ENCODE data around the gene GFOD1. TPM values are rescaled to one million over a fixed set of nuclear protein-coding genes. Genes with fewer than 3 reads are reported as not detected.
A peak's percentile ranks its signal among the peaks of the same experiment; 100 is the strongest.
"Not testable (repeated sequence)": the region's sequence is repeated elsewhere in the genome, so short reads cannot be mapped to it uniquely, and the experiment has no call there.

The GFOD1 gene
- total RNA-seq, 4 donors from 2014 or later: 18.3 to 49.1 (median 29.0) TPM

DNA sequence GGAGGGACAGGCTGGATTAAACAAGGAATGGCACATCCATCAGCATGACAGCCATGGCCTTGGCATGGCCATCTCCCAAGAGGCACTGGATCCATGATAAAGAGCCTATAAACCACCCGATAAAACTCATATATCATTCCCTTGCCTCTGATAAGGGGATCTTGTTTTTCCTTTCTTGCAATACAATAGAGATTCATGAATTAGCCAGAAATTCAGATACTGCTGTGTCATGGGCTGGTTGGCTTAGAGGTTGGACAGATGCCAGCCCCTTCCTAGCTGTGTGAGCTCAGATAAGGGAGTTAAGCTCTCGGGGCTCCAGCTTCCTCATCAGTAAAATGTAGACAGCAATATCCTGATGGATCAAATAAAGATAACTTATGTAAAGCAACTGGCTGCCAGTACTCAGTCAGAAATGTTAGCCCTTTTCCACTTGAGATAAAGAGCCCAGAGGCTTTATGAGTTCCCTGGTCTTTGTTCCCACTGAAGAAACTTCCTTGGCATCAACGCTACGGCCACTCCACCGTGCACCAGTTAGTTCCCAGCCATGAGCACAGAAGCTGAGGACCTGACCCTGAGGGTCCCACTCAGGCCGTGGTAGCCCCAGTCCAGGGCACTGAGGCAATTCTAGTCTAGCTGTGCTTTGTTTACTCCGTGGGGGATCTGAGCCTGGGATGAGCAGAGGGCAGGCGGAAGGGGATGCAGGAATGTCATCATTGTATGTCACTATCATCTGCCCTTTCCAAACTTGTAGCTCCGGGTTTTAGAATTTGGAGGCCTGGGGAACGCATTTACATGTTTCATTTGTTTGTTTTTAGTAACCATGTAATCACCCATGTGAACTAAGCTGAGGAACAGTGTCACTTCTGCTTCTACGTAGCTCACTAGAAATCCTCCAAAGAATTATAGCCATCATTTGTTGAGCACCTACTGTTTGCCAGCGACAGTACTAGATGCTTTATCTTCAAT is 91.8 kb downstream of the GFOD1 start:
- 52 to 68% methylated on average over 9 to 11 of the region's 12 CpGs for WGBS, 2 donors (ENCODE audit: low coverage in 1 of 2)
- Histone ChIP-seq H3K27ac (peak overlapping the region in 3 of 4 donors; percentile 22 to 56 (median 30)), H3K9me3 (no peaks in the 10 kb centered on the region), H3K4me1 (peaks cover 0 to 40% (median 24%) of the 10 kb centered on the region in 3 donors), H3K27me3 (no peaks in the 10 kb centered on the region), H3K36me3 (no peaks in the 10 kb centered on the region), H3K4me3 (no peak overlapping the region)
- ATAC-seq: peak; percentile 56
- TF ChIP-seq POLR2AphosphoS5 (IDR thresholded peaks at IDR 0.05): peak; percentile 32
- no peak for TF ChIP-seq POLR2A (IDR thresholded peaks at IDR 0.05)
- no peak for TF ChIP-seq EP300 (IDR thresholded peaks at IDR 0.05)

- TF ChIP-seq POLR2AphosphoS5 (IDR thresholded peaks at IDR 0.05) (no peak), POLR2A (IDR thresholded peaks at IDR 0.05) (no peak), EP300 (IDR thresholded peaks at IDR 0.05) (no peak)
- TF ChIP-seq, protein P1, sequence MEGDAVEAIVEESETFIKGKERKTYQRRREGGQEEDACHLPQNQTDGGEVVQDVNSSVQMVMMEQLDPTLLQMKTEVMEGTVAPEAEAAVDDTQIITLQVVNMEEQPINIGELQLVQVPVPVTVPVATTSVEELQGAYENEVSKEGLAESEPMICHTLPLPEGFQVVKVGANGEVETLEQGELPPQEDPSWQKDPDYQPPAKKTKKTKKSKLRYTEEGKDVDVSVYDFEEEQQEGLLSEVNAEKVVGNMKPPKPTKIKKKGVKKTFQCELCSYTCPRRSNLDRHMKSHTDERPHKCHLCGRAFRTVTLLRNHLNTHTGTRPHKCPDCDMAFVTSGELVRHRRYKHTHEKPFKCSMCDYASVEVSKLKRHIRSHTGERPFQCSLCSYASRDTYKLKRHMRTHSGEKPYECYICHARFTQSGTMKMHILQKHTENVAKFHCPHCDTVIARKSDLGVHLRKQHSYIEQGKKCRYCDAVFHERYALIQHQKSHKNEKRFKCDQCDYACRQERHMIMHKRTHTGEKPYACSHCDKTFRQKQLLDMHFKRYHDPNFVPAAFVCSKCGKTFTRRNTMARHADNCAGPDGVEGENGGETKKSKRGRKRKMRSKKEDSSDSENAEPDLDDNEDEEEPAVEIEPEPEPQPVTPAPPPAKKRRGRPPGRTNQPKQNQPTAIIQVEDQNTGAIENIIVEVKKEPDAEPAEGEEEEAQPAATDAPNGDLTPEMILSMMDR (IDR thresholded peaks at IDR 0.05): no peak
- Histone ChIP-seq H3K9me3 (no peaks in the 10 kb centered on the region), H3K36me3 (no peaks in the 10 kb centered on the region), H3K27ac (no peak overlapping the region), H3K4me3 (no peak overlapping the region), H3K4me1 (peaks cover 0 to 27% (median 19%) of the 10 kb centered on the region in 3 donors), H3K27me3 (no peaks in the 10 kb centered on the region)
- 50% methylated on average over 2 of the region's 2 CpGs for WGBS, 2 donors (ENCODE audit: low coverage in 1 of 2)
- no peak for ATAC-seq
Measured at GRCh38 chr6:13392462-13392861, 94.9 kb downstream of the GFOD1 start.

DNA sequence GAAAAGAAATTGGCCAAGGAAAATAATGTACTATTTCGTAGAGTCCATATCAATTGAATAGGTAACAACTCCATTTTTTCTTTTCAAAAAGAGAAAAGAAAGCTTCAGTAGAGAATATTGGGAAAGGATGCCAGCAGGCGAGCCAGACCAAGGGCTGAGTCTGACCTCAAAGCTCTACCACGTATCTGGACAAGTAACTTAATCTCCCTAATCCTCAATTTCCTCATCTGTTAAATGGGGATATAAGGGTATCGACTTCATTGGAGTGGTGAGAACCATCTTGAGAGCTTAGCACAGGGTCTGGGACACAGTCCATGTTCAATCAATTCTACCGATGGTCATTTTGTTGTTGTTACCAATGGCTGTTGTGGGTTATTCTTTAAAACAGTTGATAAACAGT is 95.9 kb downstream of the GFOD1 start:
- TF ChIP-seq POLR2AphosphoS5 (IDR thresholded peaks at IDR 0.05): no peak
- no peak for TF ChIP-seq EP300 (IDR thresholded peaks at IDR 0.05)
- no peak for TF ChIP-seq POLR2A (IDR thresholded peaks at IDR 0.05)
- TF ChIP-seq, protein P1 (IDR thresholded peaks at IDR 0.05): no peak
- Histone ChIP-seq H3K4me3 (no peak overlapping the region), H3K27me3 (no peaks in the 10 kb centered on the region), H3K9me3 (no peaks in the 10 kb centered on the region), H3K4me1 (peaks cover 0 to 18% (median 11%) of the 10 kb centered on the region in 3 donors), H3K36me3 (no peaks in the 10 kb centered on the region), H3K27ac (no peak overlapping the region)
- ATAC-seq: no peak
- WGBS, 2 donors (ENCODE audit: low coverage in 1 of 2): 90 to 93% methylated on average over 3 to 5 of the region's 5 CpGs

DNA sequence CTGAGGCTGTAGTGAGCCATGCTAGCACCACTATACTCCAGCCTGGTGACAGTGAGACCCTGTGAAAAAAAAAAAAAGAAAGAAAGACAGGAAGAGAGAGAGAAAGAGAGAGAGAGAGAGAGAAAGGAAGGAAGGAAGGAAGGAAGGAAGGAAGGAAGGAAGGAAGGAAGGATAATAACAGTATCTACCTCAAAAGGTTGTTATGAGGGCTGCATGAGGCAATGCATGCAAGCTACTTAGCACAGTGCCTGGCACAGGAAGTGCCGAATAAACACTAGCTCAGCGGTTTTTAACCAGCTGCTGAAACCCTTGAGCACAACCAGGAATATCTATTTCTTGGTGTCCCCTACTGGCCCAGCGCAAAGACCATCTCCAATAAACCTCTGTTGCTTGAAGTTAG is 96.7 kb downstream of the GFOD1 start:
- no peaks in the 10 kb centered on the region for H3K9me3 ChIP-seq
- H3K27ac ChIP-seq: no peak overlapping the region
- H3K4me3 ChIP-seq: no peak overlapping the region
- no peaks in the 10 kb centered on the region for H3K27me3 ChIP-seq
- TF ChIP-seq POLR2AphosphoS5 (IDR thresholded peaks at IDR 0.05) (no peak), EP300 (IDR thresholded peaks at IDR 0.05) (no peak), POLR2A (IDR thresholded peaks at IDR 0.05) (no peak)
- TF ChIP-seq, protein P1 (IDR thresholded peaks at IDR 0.05): no peak
- peaks cover 0 to 10% (median 9%) of the 10 kb centered on the region in 3 donors for H3K4me1 ChIP-seq
- H3K36me3 ChIP-seq: no peaks in the 10 kb centered on the region
- WGBS, 2 donors (ENCODE audit: low coverage in 1 of 2): 58 to 100% methylated on average over 1 to 3 of the region's 3 CpGs
- no peak for ATAC-seq

DNA sequence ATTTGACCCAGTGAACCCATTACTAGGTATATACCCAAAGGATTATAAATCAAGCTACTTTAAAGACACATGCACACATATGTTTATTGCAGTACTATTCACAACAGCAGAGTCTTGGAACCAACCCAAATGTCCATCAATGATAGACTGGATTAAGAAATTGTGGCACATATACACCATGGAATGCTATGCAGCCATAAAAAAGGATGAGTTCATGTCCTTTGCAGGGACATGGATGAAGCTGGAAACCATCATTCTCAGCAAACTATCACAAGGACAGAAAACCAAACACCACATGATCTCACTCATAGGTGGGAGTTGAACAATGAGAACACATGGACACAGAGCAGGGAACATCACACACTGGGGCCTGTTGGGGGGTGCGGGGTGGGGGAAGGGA is 98.2 kb downstream of the GFOD1 start:
- not testable (repeated sequence) for H3K27ac ChIP-seq, H3K27me3 ChIP-seq, H3K4me3 ChIP-seq, H3K4me1 ChIP-seq, ATAC-seq, H3K9me3 ChIP-seq, H3K36me3 ChIP-seq
- 100% methylated on average over 1 of the region's 1 CpG; no CpG with 5 or more reads in 1 of the 2 donors for WGBS, 2 donors (ENCODE audit: low coverage in 1 of 2)

DNA sequence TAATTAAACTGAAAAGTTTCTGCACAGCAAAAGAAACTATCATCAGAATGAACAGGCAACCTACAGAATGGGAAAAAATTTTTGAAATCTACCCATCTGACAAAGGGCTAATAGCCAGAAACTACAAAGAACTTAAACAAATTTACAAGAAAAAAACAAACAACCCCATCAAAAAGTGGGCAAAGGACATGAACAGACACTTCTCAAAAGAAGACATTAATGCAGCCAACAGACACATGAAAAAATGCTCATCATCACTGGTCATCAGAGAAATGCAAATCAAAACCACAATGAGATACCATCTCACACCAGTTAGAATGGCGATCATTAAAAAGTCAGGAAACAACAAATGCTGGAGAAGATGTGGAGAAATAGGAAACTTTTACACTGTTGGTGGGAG is 98.6 kb downstream of the GFOD1 start:
- no CpG with 5 or more reads among the region's 1 CpG for WGBS, 2 donors (ENCODE audit: low coverage in 1 of 2)
- H3K36me3 ChIP-seq: not testable (repeated sequence)
- peaks cover 0 to 13% (median 3%) of the 10 kb centered on the region in 3 donors for H3K4me1 ChIP-seq

More for the DNA sequence above, 98.6 kb downstream of the GFOD1 start:
- H3K27me3 ChIP-seq, ATAC-seq, H3K9me3 ChIP-seq, H3K27ac ChIP-seq, H3K4me3 ChIP-seq: not testable (repeated sequence)

All from gastroesophageal sphincter (tissue), 4 donors.